Caki2 (cell line): ENCODE measurements around the gene PPP3R2. TPM values are rescaled to one million over a fixed set of nuclear protein-coding genes. Genes with fewer than 3 reads are reported as not detected.

Source experiments
- DNase-seq: peaks from one replicate; pipeline ENCODE4 v3.0.0-alpha.2; 2015; ENCODE audit warnings: low read depth
- in situ Hi-C: cut with HindIII; loops from 2 replicates; pipeline ENCODE4 v1.10.0; 2016; ENCODE audit warnings: low sequenced_read_pairs, low pct_unique_long_range_greater_than_20kb, mixed read lengths
- total RNA-seq: library from RNA; depleted of rRNA; stranded (reverse); fragments of >200 nt; shearing (Covaris generic); gene quantifications from 2 replicates; pipeline ENCODE4 v1.2.3, GENCODE V29; 2014; ENCODE audit warnings: low replicate concordance; rRNA removed

Gene PPP3R2
- not detected in 2 replicates for total RNA-seq

- no peak for DNase-seq
- in situ Hi-C loops = no loop called here
Measured at GRCh38 chr9:101594796-101595195, at the start of gene PPP3R2. PPP3R2 (minus strand) TSS chr9:101594969; CDS start chr9:101594921, 48 bp downstream.

GRCh38 chr9:101639785-101640665, 45.3 kb upstream of the PPP3R2 start:
- in situ Hi-C loops = no loop called here
- no peak for DNase-seq

GRCh38 chr9:101639311-101639710, 44.5 kb upstream of the PPP3R2 start:
- DNase-seq = no peak

GRCh38 chr9:101636247-101636646, 41.5 kb upstream of the PPP3R2 start:
- DNase-seq = no peak
- in situ Hi-C loops = no loop called here

More at GRCh38 chr9:101639311-101639710, 44.5 kb upstream of the PPP3R2 start:
- in situ Hi-C loops = no loop called here

- no peak for DNase-seq
- in situ Hi-C loops = no loop called here
Measured at GRCh38 chr9:101635473-101635872, 40.7 kb upstream of the PPP3R2 start.

- no peak for DNase-seq
- in situ Hi-C loops = no loop called here
Measured at GRCh38 chr9:101634741-101635409, 40.1 kb upstream of the PPP3R2 start.

GRCh38 chr9:101632611-101633010, 37.8 kb upstream of the PPP3R2 start:
- DNase-seq = no peak
- in situ Hi-C loops = no loop called here

GRCh38 chr9:101631892-101632291, 37.1 kb upstream of the PPP3R2 start:
- in situ Hi-C loops = no loop called here
- no peak for DNase-seq

- DNase-seq = no peak
- in situ Hi-C loops = no loop called here
Measured at GRCh38 chr9:101629636-101630035, 34.9 kb upstream of the PPP3R2 start.

- in situ Hi-C loops = no loop called here
- DNase-seq = peak; percentile 3
Measured at GRCh38 chr9:101628173-101628572, 33.4 kb upstream of the PPP3R2 start.

- DNase-seq = no peak
- in situ Hi-C loops = no loop called here
Measured at GRCh38 chr9:101626295-101626694, 31.5 kb upstream of the PPP3R2 start.

GRCh38 chr9:101625876-101626275, 31.1 kb upstream of the PPP3R2 start:
- no peak for DNase-seq
- in situ Hi-C loops = no loop called here

GRCh38 chr9:101620452-101620851, 25.7 kb upstream of the PPP3R2 start:
- DNase-seq = no peak
- in situ Hi-C loops = no loop called here

- in situ Hi-C loops = no loop called here
- DNase-seq = no peak
Measured at GRCh38 chr9:101618698-101619097, 23.9 kb upstream of the PPP3R2 start.

- DNase-seq = no peak
- in situ Hi-C loops = no loop called here
Measured at GRCh38 chr9:101605547-101605946, 10.8 kb upstream of the PPP3R2 start.

GRCh38 chr9:101604296-101604695, 9.5 kb upstream of the PPP3R2 start:
- in situ Hi-C loops = no loop called here
- DNase-seq = no peak

- DNase-seq = peak; percentile 20
- in situ Hi-C loops = no loop called here
Measured at GRCh38 chr9:101601904-101602765, 7.4 kb upstream of the PPP3R2 start.

GRCh38 chr9:101593345-101593744, 1.4 kb downstream of the PPP3R2 start:
- in situ Hi-C loops = no loop called here
- no peak for DNase-seq

- no peak for DNase-seq
- in situ Hi-C loops = no loop called here
Measured at GRCh38 chr9:101592788-101593187, 2.0 kb downstream of the PPP3R2 start.
